ENCODE results near the gene KRTAP11-1. TPM values are rescaled to one million over a fixed set of nuclear protein-coding genes. Genes with fewer than 3 reads are reported as not detected.

The KRTAP11-1 gene
- not detected in 2 replicates for total RNA-seq

GRCh38 chr21:30881480-30881879, at the start of gene KRTAP11-1:
TSS of gene KRTAP11-1 (minus strand) at chr21:30881580. CDS start at chr21:30881524, 56 bp downstream.
- DNase-seq (ENCODE audit: low spot score): no peak
- H3K27me3 Mint-ChIP-seq (ENCODE audit: low read depth): peaks cover 7% of the 10 kb centered on the region
- H3K4me3 Mint-ChIP-seq (ENCODE audit: low read depth): no peak within 1 kb of the TSS
- intact Hi-C loops (cut with micrococcal nuclease): no loop called here
- H3K27ac Mint-ChIP-seq: no peak within 1 kb of the TSS
- no peaks in the 10 kb centered on the region for H3K36me3 Mint-ChIP-seq (ENCODE audit: low read depth)
- H3K9me3 Mint-ChIP-seq: no peaks in the 10 kb centered on the region
- H3K4me1 Mint-ChIP-seq (ENCODE audit: low read depth): no peaks in the 10 kb centered on the region

- no peak for DNase-seq (ENCODE audit: low spot score)
- Mint-ChIP-seq H3K27ac (no peak overlapping the region), H3K9me3 (no peaks in the 10 kb centered on the region), H3K4me3 (ENCODE audit: low read depth) (no peak overlapping the region), H3K36me3 (ENCODE audit: low read depth) (no peaks in the 10 kb centered on the region), H3K4me1 (ENCODE audit: low read depth) (no peaks in the 10 kb centered on the region), H3K27me3 (ENCODE audit: low read depth) (peaks cover 18% of the 10 kb centered on the region)
- intact Hi-C loops (cut with micrococcal nuclease): no loop called here
Observed at GRCh38 chr21:30924146-30924700, 42.8 kb upstream of the KRTAP11-1 start.

GRCh38 chr21:30921129-30921528, 39.7 kb upstream of the KRTAP11-1 start:
- no peaks in the 10 kb centered on the region for H3K36me3 Mint-ChIP-seq (ENCODE audit: low read depth)
- peaks cover 16% of the 10 kb centered on the region for H3K27me3 Mint-ChIP-seq (ENCODE audit: low read depth)
- no peaks in the 10 kb centered on the region for H3K4me1 Mint-ChIP-seq (ENCODE audit: low read depth)
- H3K27ac Mint-ChIP-seq: no peak overlapping the region
- DNase-seq (ENCODE audit: low spot score): no peak
- intact Hi-C loops (cut with micrococcal nuclease): no loop called here
- no peaks in the 10 kb centered on the region for H3K9me3 Mint-ChIP-seq
- H3K4me3 Mint-ChIP-seq (ENCODE audit: low read depth): no peak overlapping the region

GRCh38 chr21:30917557-30917956, 36.2 kb upstream of the KRTAP11-1 start:
- Mint-ChIP-seq H3K27ac (no peak overlapping the region), H3K36me3 (ENCODE audit: low read depth) (no peaks in the 10 kb centered on the region), H3K9me3 (no peaks in the 10 kb centered on the region), H3K27me3 (ENCODE audit: low read depth) (peaks cover 17% of the 10 kb centered on the region), H3K4me1 (ENCODE audit: low read depth) (no peaks in the 10 kb centered on the region), H3K4me3 (ENCODE audit: low read depth) (no peak overlapping the region)
- intact Hi-C loops (cut with micrococcal nuclease): no loop called here
- DNase-seq (ENCODE audit: low spot score): no peak

GRCh38 chr21:30900881-30901280, 19.5 kb upstream of the KRTAP11-1 start:
- Mint-ChIP-seq H3K36me3 (ENCODE audit: low read depth) (no peaks in the 10 kb centered on the region), H3K9me3 (no peaks in the 10 kb centered on the region), H3K4me1 (ENCODE audit: low read depth) (no peaks in the 10 kb centered on the region), H3K27me3 (ENCODE audit: low read depth) (peaks cover 23% of the 10 kb centered on the region), H3K27ac (no peak overlapping the region), H3K4me3 (ENCODE audit: low read depth) (no peak overlapping the region)
- intact Hi-C loops (cut with micrococcal nuclease): no loop called here
- no peak for DNase-seq (ENCODE audit: low spot score)

- DNase-seq (ENCODE audit: low spot score): no peak
- Mint-ChIP-seq H3K4me3 (ENCODE audit: low read depth) (no peak overlapping the region), H3K27me3 (ENCODE audit: low read depth) (peaks cover 6% of the 10 kb centered on the region), H3K9me3 (no peaks in the 10 kb centered on the region), H3K36me3 (ENCODE audit: low read depth) (no peaks in the 10 kb centered on the region), H3K4me1 (ENCODE audit: low read depth) (no peaks in the 10 kb centered on the region), H3K27ac (no peak overlapping the region)
- intact Hi-C loops (cut with micrococcal nuclease): no loop called here
Observed at GRCh38 chr21:30882866-30883597, 1.7 kb upstream of the KRTAP11-1 start.

- Mint-ChIP-seq H3K27ac (no peak overlapping the region), H3K4me1 (ENCODE audit: low read depth) (no peaks in the 10 kb centered on the region), H3K9me3 (no peaks in the 10 kb centered on the region), H3K36me3 (ENCODE audit: low read depth) (no peaks in the 10 kb centered on the region), H3K4me3 (ENCODE audit: low read depth) (no peak overlapping the region), H3K27me3 (ENCODE audit: low read depth) (peaks cover 7% of the 10 kb centered on the region)
- no peak for DNase-seq (ENCODE audit: low spot score)
- intact Hi-C loops (cut with micrococcal nuclease): no loop called here
Observed at GRCh38 chr21:30880914-30881313, 466 bp downstream of the KRTAP11-1 start.

GRCh38 chr21:30874526-30874925, 6.9 kb downstream of the KRTAP11-1 start:
- intact Hi-C loops (cut with micrococcal nuclease): no loop called here
- DNase-seq (ENCODE audit: low spot score): no peak
- Mint-ChIP-seq H3K4me3 (ENCODE audit: low read depth) (no peak overlapping the region), H3K36me3 (ENCODE audit: low read depth) (no peaks in the 10 kb centered on the region), H3K27me3 (ENCODE audit: low read depth) (peaks cover 4% of the 10 kb centered on the region), H3K4me1 (ENCODE audit: low read depth) (no peaks in the 10 kb centered on the region), H3K27ac (no peak overlapping the region), H3K9me3 (no peaks in the 10 kb centered on the region)

- Mint-ChIP-seq H3K4me1 (ENCODE audit: low read depth) (no peaks in the 10 kb centered on the region), H3K27me3 (ENCODE audit: low read depth) (peaks cover 13% of the 10 kb centered on the region), H3K27ac (no peak overlapping the region), H3K4me3 (ENCODE audit: low read depth) (no peak overlapping the region), H3K9me3 (no peaks in the 10 kb centered on the region), H3K36me3 (ENCODE audit: low read depth) (no peaks in the 10 kb centered on the region)
- DNase-seq (ENCODE audit: low spot score): no peak
- intact Hi-C loops (cut with micrococcal nuclease): no loop called here
Observed at GRCh38 chr21:30847627-30848500, 33.5 kb downstream of the KRTAP11-1 start.

- Mint-ChIP-seq H3K36me3 (ENCODE audit: low read depth) (no peaks in the 10 kb centered on the region), H3K27me3 (ENCODE audit: low read depth) (peaks cover 15% of the 10 kb centered on the region), H3K27ac (no peak overlapping the region), H3K4me3 (ENCODE audit: low read depth) (no peak overlapping the region), H3K4me1 (ENCODE audit: low read depth) (peaks cover 3% of the 10 kb centered on the region), H3K9me3 (no peaks in the 10 kb centered on the region)
- intact Hi-C loops (cut with micrococcal nuclease): no loop called here
- no peak for DNase-seq (ENCODE audit: low spot score)
Observed at GRCh38 chr21:30842990-30843389, 38.4 kb downstream of the KRTAP11-1 start.

- Mint-ChIP-seq H3K4me1 (ENCODE audit: low read depth) (peaks cover 3% of the 10 kb centered on the region), H3K27ac (no peak overlapping the region), H3K27me3 (ENCODE audit: low read depth) (peaks cover 13% of the 10 kb centered on the region), H3K4me3 (ENCODE audit: low read depth) (no peak overlapping the region), H3K9me3 (no peaks in the 10 kb centered on the region), H3K36me3 (ENCODE audit: low read depth) (no peaks in the 10 kb centered on the region)
- peak; percentile 10 for DNase-seq (ENCODE audit: low spot score)
- intact Hi-C loops (cut with micrococcal nuclease): loop anchor here (5.0 kb wide), 1 partner anchor 238 kb away; no protein-coding TSS in a partner anchor
Observed at GRCh38 chr21:30839304-30839703, 42.1 kb downstream of the KRTAP11-1 start.

GRCh38 chr21:30838536-30838935, 42.8 kb downstream of the KRTAP11-1 start:
- Mint-ChIP-seq H3K4me3 (ENCODE audit: low read depth) (no peak overlapping the region), H3K27ac (no peak overlapping the region), H3K9me3 (no peaks in the 10 kb centered on the region), H3K4me1 (ENCODE audit: low read depth) (peaks cover 3% of the 10 kb centered on the region), H3K36me3 (ENCODE audit: low read depth) (no peaks in the 10 kb centered on the region), H3K27me3 (ENCODE audit: low read depth) (peaks cover 15% of the 10 kb centered on the region)
- intact Hi-C loops (cut with micrococcal nuclease): loop anchor here (5.0 kb wide), 1 partner anchor 239 kb away; no protein-coding TSS in a partner anchor
- DNase-seq (ENCODE audit: low spot score): no peak
